HUES64 (cell line): ENCODE data around the gene LHX4. TPM values are rescaled to one million over a fixed set of nuclear protein-coding genes. Genes with fewer than 3 reads are reported as not detected.
A peak's percentile ranks its signal among the peaks of the same experiment; 100 is the strongest.

Experiments used
- H3K27ac ChIP-seq: 2 replicates; pipeline ENCODE4 v1.7.0; 2013; ENCODE audit warnings: low read depth, low read length, inconsistent platforms
- H3K27me3 ChIP-seq: 2 replicates; pipeline ENCODE4 v1.6.1; 2013; ENCODE audit warnings: mild to moderate bottlenecking, low read length; ENCODE audit not compliant: insufficient read depth
- H3K36me3 ChIP-seq: 2 replicates; pipeline ENCODE4 v1.6.1; 2013; ENCODE audit warnings: mild to moderate bottlenecking, low read length; ENCODE audit not compliant: insufficient read depth
- H3K4me1 ChIP-seq: 2 replicates; pipeline ENCODE4 v1.6.1; 2013; ENCODE audit warnings: mild to moderate bottlenecking, low read length, moderate library complexity; ENCODE audit not compliant: insufficient read depth
- H3K4me3 ChIP-seq: 2 replicates; pipeline ENCODE4 v1.5.1; 2013; ENCODE audit warnings: mild to moderate bottlenecking, low read length, moderate library complexity
- H3K9ac ChIP-seq: 2 replicates; pipeline ENCODE4 v1.6.1; 2013; ENCODE audit warnings: mild to moderate bottlenecking, low read depth, low read length
- H3K9me3 ChIP-seq: 2 replicates; pipeline ENCODE4 v1.6.1; 2013; ENCODE audit warnings: low read depth, low read length; ENCODE audit not compliant: insufficient read depth
- WGBS: fragments of 150-250, 120-280 bp; methylation state at CpG from one replicate; pipeline ENCODE4 v1.1.7; 2013; ENCODE audit warnings: missing lambda C conversion rate; 5-methylcytosine and 5-hydroxymethylcytosine counted together
- polyA plus RNA-seq, 2 experiments: library from polyadenylated mRNA; stranded (reverse); fragments of 50-300 nt; gene quantifications; one replicate each; pipeline ENCODE4 v1.2.3, GENCODE V29; 2013

The LHX4 gene
- 0.90 TPM for polyA plus RNA-seq (2013, experiment 1 of 2)
- 1.1 TPM for polyA plus RNA-seq (2013, experiment 2 of 2)

- no peaks in the 10 kb centered on the region for H3K9me3 ChIP-seq
- peak within 1 kb of the TSS; percentile 80; the same call in 1 of the 2 replicates for H3K27ac ChIP-seq
- peaks cover 11% of the 10 kb centered on the region for H3K4me1 ChIP-seq
- peak within 1 kb of the TSS; percentile 51 for H3K9ac ChIP-seq
- under 1% methylated on average over 88 of the region's 105 CpGs for WGBS
- H3K4me3 ChIP-seq: peak within 1 kb of the TSS; percentile 64
- H3K27me3 ChIP-seq: peaks cover 94% of the 10 kb centered on the region
- H3K36me3 ChIP-seq: no peaks in the 10 kb centered on the region
Observed at GRCh38 chr1:180229483-180230415, at the start of gene LHX4. Gene LHX4 (plus strand): TSS chr1:180230264. CDS start chr1:180230530, 266 bp downstream.

GRCh38 chr1:180181048-180181447 lies 49.0 kb upstream of the LHX4 start:
- no peak overlapping the region for H3K4me3 ChIP-seq
- no peaks in the 10 kb centered on the region for H3K9me3 ChIP-seq
- WGBS: 78% methylated on average over 7 of the region's 7 CpGs
- no peaks in the 10 kb centered on the region for H3K27me3 ChIP-seq
- no peak overlapping the region for H3K27ac ChIP-seq
- H3K36me3 ChIP-seq: peaks cover 43% of the 10 kb centered on the region
- no peak overlapping the region for H3K9ac ChIP-seq
- H3K4me1 ChIP-seq: no peaks in the 10 kb centered on the region

GRCh38 chr1:180181996-180182642 lies 47.9 kb upstream of the LHX4 start:
- no peaks in the 10 kb centered on the region for H3K27me3 ChIP-seq
- no peaks in the 10 kb centered on the region for H3K9me3 ChIP-seq
- peaks cover 43% of the 10 kb centered on the region for H3K36me3 ChIP-seq
- no peak overlapping the region for H3K27ac ChIP-seq
- no peaks in the 10 kb centered on the region for H3K4me1 ChIP-seq
- H3K4me3 ChIP-seq: no peak overlapping the region
- WGBS: 93% methylated on average over 23 of the region's 23 CpGs
- no peak overlapping the region for H3K9ac ChIP-seq

- Histone ChIP-seq H3K36me3 (peaks cover 43% of the 10 kb centered on the region), H3K27me3 (no peaks in the 10 kb centered on the region), H3K9me3 (no peaks in the 10 kb centered on the region), H3K4me1 (no peaks in the 10 kb centered on the region), H3K27ac (no peak overlapping the region), H3K9ac (no peak overlapping the region), H3K4me3 (no peak overlapping the region)
- 94% methylated on average over 21 of the region's 22 CpGs for WGBS
Observed at GRCh38 chr1:180182643-180183311, 47.3 kb upstream of the LHX4 start.

- H3K4me1 ChIP-seq: no peaks in the 10 kb centered on the region
- no peak overlapping the region for H3K4me3 ChIP-seq
- H3K9ac ChIP-seq: no peak overlapping the region
- 93% methylated on average over 10 of the region's 10 CpGs for WGBS
- H3K27ac ChIP-seq: no peak overlapping the region
- no peaks in the 10 kb centered on the region for H3K9me3 ChIP-seq
- no peaks in the 10 kb centered on the region for H3K27me3 ChIP-seq
- H3K36me3 ChIP-seq: peaks cover 43% of the 10 kb centered on the region
Observed at GRCh38 chr1:180183426-180183825, 46.6 kb upstream of the LHX4 start.

GRCh38 chr1:180184041-180184440 lies 46.0 kb upstream of the LHX4 start:
- H3K27ac ChIP-seq: no peak overlapping the region
- peaks cover 45% of the 10 kb centered on the region for H3K36me3 ChIP-seq
- H3K27me3 ChIP-seq: no peaks in the 10 kb centered on the region
- H3K4me1 ChIP-seq: no peaks in the 10 kb centered on the region
- H3K9me3 ChIP-seq: no peaks in the 10 kb centered on the region
- 94% methylated on average over 9 of the region's 9 CpGs for WGBS
- H3K4me3 ChIP-seq: no peak overlapping the region
- H3K9ac ChIP-seq: no peak overlapping the region

GRCh38 chr1:180185281-180185680 lies 44.8 kb upstream of the LHX4 start:
- H3K9ac ChIP-seq: no peak overlapping the region
- H3K36me3 ChIP-seq: peaks cover 45% of the 10 kb centered on the region
- 89% methylated on average over 5 of the region's 5 CpGs for WGBS

GRCh38 chr1:180185971-180186645 lies 44.0 kb upstream of the LHX4 start:
- Histone ChIP-seq H3K4me1 (no peaks in the 10 kb centered on the region), H3K36me3 (peaks cover 53% of the 10 kb centered on the region), H3K27ac (no peak overlapping the region), H3K9me3 (no peaks in the 10 kb centered on the region), H3K4me3 (no peak overlapping the region), H3K9ac (no peak overlapping the region), H3K27me3 (no peaks in the 10 kb centered on the region)
- WGBS: 95% methylated on average over 9 of the region's 9 CpGs

More at GRCh38 chr1:180185281-180185680, 44.8 kb upstream of the LHX4 start:
- H3K4me1 ChIP-seq: no peaks in the 10 kb centered on the region
- H3K27me3 ChIP-seq: no peaks in the 10 kb centered on the region
- H3K4me3 ChIP-seq: no peak overlapping the region
- no peak overlapping the region for H3K27ac ChIP-seq
- no peaks in the 10 kb centered on the region for H3K9me3 ChIP-seq

- H3K27ac ChIP-seq: no peak overlapping the region
- H3K4me1 ChIP-seq: no peaks in the 10 kb centered on the region
- H3K4me3 ChIP-seq: no peak overlapping the region
- H3K9ac ChIP-seq: no peak overlapping the region
- peaks cover 54% of the 10 kb centered on the region for H3K36me3 ChIP-seq
- no peaks in the 10 kb centered on the region for H3K27me3 ChIP-seq
- no peaks in the 10 kb centered on the region for H3K9me3 ChIP-seq
- WGBS: 78% methylated on average over 8 of the region's 8 CpGs
Observed at GRCh38 chr1:180186831-180187230, 43.2 kb upstream of the LHX4 start.

GRCh38 chr1:180187626-180188025 lies 42.4 kb upstream of the LHX4 start:
- H3K27ac ChIP-seq: no peak overlapping the region
- 95% methylated on average over 5 of the region's 5 CpGs for WGBS
- no peaks in the 10 kb centered on the region for H3K9me3 ChIP-seq
- H3K4me3 ChIP-seq: no peak overlapping the region
- no peak overlapping the region for H3K9ac ChIP-seq
- H3K27me3 ChIP-seq: no peaks in the 10 kb centered on the region
- H3K36me3 ChIP-seq: peaks cover 56% of the 10 kb centered on the region
- no peaks in the 10 kb centered on the region for H3K4me1 ChIP-seq
